GM12878 (cell line): ENCODE data around the gene ZFAND2A.

Experiments
- CHD2 ChIP-seq: IDR thresholded peaks from 2 replicates; pipeline ENCODE4 v1.6.1; 2011; ENCODE audit warnings: low read depth, low read length, improper control_type of control experiment, borderline replicate concordance
- CHD4 ChIP-seq: fragments of 200-600 bp; sonication (generic); IDR thresholded peaks from 2 replicates; pipeline ENCODE4 v1.6.1; 2016; ENCODE audit warnings: mild to moderate bottlenecking
- CTCF ChIP-seq, 3 experiments: IDR thresholded peaks in 2 of 3; conservative IDR thresholded peaks in 1 of 3; 2 replicates each; pipeline ENCODE4 v1.5.1; 2011; ENCODE audit warnings: low read depth in 3 of 3, low read length in 3 of 3, mild to moderate bottlenecking in 3 of 3, control low read depth in 2 of 3, moderate library complexity in 2 of 3, inconsistent platforms in 1 of 3, mixed read lengths in 1 of 3; ENCODE audit not compliant: control insufficient read depth in 2 of 3, insufficient read depth in 1 of 3; ENCODE audit errors: extremely low read depth in 1 of 3
- ESRRA ChIP-seq: IDR thresholded peaks from 2 replicates; pipeline ENCODE4 v1.6.1; 2012; ENCODE audit warnings: mild to moderate bottlenecking, low read length, improper control_type of control experiment
- FOS ChIP-seq: IDR thresholded peaks from 3 replicates; pipeline ENCODE4 v1.6.1; 2011; ENCODE audit warnings: borderline replicate concordance; ENCODE audit not compliant: insufficient read length; ENCODE audit errors: extremely low read depth
- IRF3 ChIP-seq: fragments of 450-650 bp; IDR thresholded peaks from 2 replicates; pipeline ENCODE4 v1.6.1; 2014; ENCODE audit warnings: mild to moderate bottlenecking
- NFIC ChIP-seq: IDR thresholded peaks from 2 replicates; pipeline ENCODE4 v1.6.1; 2012; ENCODE audit warnings: low read depth, mild to moderate bottlenecking, inconsistent platforms, low read length, moderate library complexity
- POLR2A ChIP-seq: IDR thresholded peaks from 2 replicates; pipeline ENCODE4 v1.6.1; 2011; ENCODE audit warnings: low read depth, mild to moderate bottlenecking, low read length
- SIN3A ChIP-seq: IDR thresholded peaks from 2 replicates; pipeline ENCODE4 v1.6.1; 2012; ENCODE audit warnings: low read depth, low read length, improper control_type of control experiment
- SIX5 ChIP-seq: IDR thresholded peaks from 2 replicates; pipeline ENCODE4 v1.6.1; 2011; ENCODE audit warnings: mild to moderate bottlenecking, low read depth, low read length, moderate library complexity; ENCODE audit not compliant: severe bottlenecking
- SP1 ChIP-seq: IDR thresholded peaks from one replicate; pipeline ENCODE4 v1.6.1; 2011; ENCODE audit warnings: low read depth, low read length
- SRF ChIP-seq, 2 experiments: IDR thresholded peaks; 2 replicates each; pipeline ENCODE4 v1.6.1; 2011; ENCODE audit warnings: low read depth in 2 of 2, low read length in 2 of 2, mild to moderate bottlenecking in 1 of 2, moderate library complexity in 1 of 2
- SUZ12 ChIP-seq: fragments of 200-600 bp; sonication (generic); IDR thresholded peaks from one replicate; pipeline ENCODE4 v1.6.1; 2018; ENCODE audit warnings: antibody characterized with exemption, mild to moderate bottlenecking; ENCODE audit not compliant: unreplicated experiment
- ZZZ3 ChIP-seq: IDR thresholded peaks from 2 replicates; pipeline ENCODE4 v1.6.1; 2011; ENCODE audit warnings: low read depth; ENCODE audit not compliant: control insufficient read depth, insufficient read length

- TF ChIP-seq SRF (IDR thresholded peaks at IDR 0.05; ENCODE audit: low read depth in 2 of 2, low read length in 2 of 2) (no peak), CHD2 (no peak), POLR2A (no peak), CHD4 (no peak), SIN3A (no peak), CTCF (IDR thresholded peaks at IDR 0.05 in 2 of 3, conservative IDR thresholded peaks at IDR 0.05 in 1 of 3; ENCODE audit: control insufficient read depth in 2 of 3, extremely low read depth in 1 of 3, insufficient read depth in 1 of 3, low read depth in 3 of 3, low read length in 3 of 3) (no peak), IRF3 (no peak), FOS (no peak), ZZZ3 (no peak), SUZ12 (no peak), SP1 (no peak), SIX5 (no peak), NFIC (no peak), ESRRA (no peak)
These were observed 3.1 kb upstream of the ZFAND2A start for GRCh38 chr7:1163121-1163520.
